GOT3 (cell line): ENCODE measurements around the gene BPIFB2.

ENCODE experiments used
- DNase-seq: peaks from one replicate; lab custom pipeline; 2025; ENCODE audit warnings: mixed read lengths; lab: John Stamatoyannopoulos, UW

BPIFB2 gene

GRCh38 chr20:32984631-32985354, 22.7 kb upstream of the BPIFB2 start:
- DNase-seq, result no peak

GRCh38 chr20:32985596-32985995, 21.9 kb upstream of the BPIFB2 start:
- no peak for DNase-seq

GRCh38 chr20:32986331-32986966, 21.1 kb upstream of the BPIFB2 start:
- DNase-seq, result no peak

GRCh38 chr20:32987044-32987825, 20.3 kb upstream of the BPIFB2 start:
- no peak for DNase-seq

- no peak for DNase-seq
Measured at GRCh38 chr20:32988008-32988407, 19.5 kb upstream of the BPIFB2 start.

GRCh38 chr20:32989507-32990283, 17.8 kb upstream of the BPIFB2 start:
- DNase-seq, result no peak

- no peak for DNase-seq
Measured at GRCh38 chr20:32990426-32990825, 17.1 kb upstream of the BPIFB2 start.

GRCh38 chr20:32991383-32991782, 16.1 kb upstream of the BPIFB2 start:
- no peak for DNase-seq

- no peak for DNase-seq
Measured at GRCh38 chr20:32991792-32992641, 15.5 kb upstream of the BPIFB2 start.

GRCh38 chr20:32993496-32994050, 13.9 kb upstream of the BPIFB2 start:
- DNase-seq, result no peak

GRCh38 chr20:32995802-32996201, 11.7 kb upstream of the BPIFB2 start:
- DNase-seq, result no peak

GRCh38 chr20:32997431-32997830, 10.1 kb upstream of the BPIFB2 start:
- no peak for DNase-seq

GRCh38 chr20:32999603-33000250, 7.8 kb upstream of the BPIFB2 start:
- DNase-seq, result no peak

GRCh38 chr20:33000802-33001466, 6.6 kb upstream of the BPIFB2 start:
- no peak for DNase-seq

- DNase-seq, result no peak
Measured at GRCh38 chr20:33002087-33002808, 5.3 kb upstream of the BPIFB2 start.

GRCh38 chr20:33004141-33004751, 3.3 kb upstream of the BPIFB2 start, which contains the start of gene SUN5:
Gene SUN5, minus strand, starts transcription at chr20:33004433. Its CDS starts 93 bp downstream, at chr20:33004340.
- DNase-seq, result no peak

- no peak for DNase-seq
Measured at GRCh38 chr20:33005132-33005566, 2.4 kb upstream of the BPIFB2 start.
